ENCODE data around the gene ZNF334. TPM values are rescaled to one million over a fixed set of nuclear protein-coding genes. Genes with fewer than 3 reads are reported as not detected.

The ZNF334 gene
- total RNA-seq, 6 experiments from 2014 or later: 0.87 to 1.6 (median 1.2) TPM

- H3K27me3 Mint-ChIP-seq (ENCODE audit: insufficient read depth): peaks cover 3% of the 10 kb centered on the region; the same call in 1 of the 2 replicates
- no peaks in the 10 kb centered on the region for H3K9me3 Mint-ChIP-seq
- no peak overlapping the region for H3K27ac Mint-ChIP-seq
- DNase-seq: no peak
- H3K4me3 Mint-ChIP-seq: no peak overlapping the region
- H3K4me1 Mint-ChIP-seq (ENCODE audit: low read depth): no peaks in the 10 kb centered on the region
- no peaks in the 10 kb centered on the region for H3K36me3 Mint-ChIP-seq (ENCODE audit: low read depth)
- no peak for TF ChIP-seq CTCF (IDR thresholded peaks at IDR 0.05)
Observed at GRCh38 chr20:46547995-46548394, 34.6 kb upstream of the ZNF334 start.

GRCh38 chr20:46546936-46547335 is 33.6 kb upstream of the ZNF334 start:
- no peaks in the 10 kb centered on the region for H3K36me3 Mint-ChIP-seq (ENCODE audit: low read depth)
- H3K4me3 Mint-ChIP-seq: no peak overlapping the region
- H3K27ac Mint-ChIP-seq: no peak overlapping the region
- H3K27me3 Mint-ChIP-seq (ENCODE audit: insufficient read depth): peaks cover 3% of the 10 kb centered on the region; the same call in 1 of the 2 replicates
- no peaks in the 10 kb centered on the region for H3K9me3 Mint-ChIP-seq
- TF ChIP-seq CTCF (IDR thresholded peaks at IDR 0.05): no peak
- no peak for DNase-seq
- H3K4me1 Mint-ChIP-seq (ENCODE audit: low read depth): no peaks in the 10 kb centered on the region

GRCh38 chr20:46546298-46546697 is 32.9 kb upstream of the ZNF334 start:
- Mint-ChIP-seq H3K27me3 (ENCODE audit: insufficient read depth) (peaks cover 4% of the 10 kb centered on the region; the same call in 1 of the 2 replicates), H3K4me3 (no peak overlapping the region), H3K9me3 (no peaks in the 10 kb centered on the region), H3K36me3 (ENCODE audit: low read depth) (no peaks in the 10 kb centered on the region), H3K27ac (no peak overlapping the region), H3K4me1 (ENCODE audit: low read depth) (no peaks in the 10 kb centered on the region)
- no peak for DNase-seq
- no peak for TF ChIP-seq CTCF (IDR thresholded peaks at IDR 0.05)

GRCh38 chr20:46545827-46546138 is 32.4 kb upstream of the ZNF334 start:
- no peak overlapping the region for H3K4me3 Mint-ChIP-seq
- H3K27me3 Mint-ChIP-seq (ENCODE audit: insufficient read depth): peaks cover 6% of the 10 kb centered on the region; the same call in 1 of the 2 replicates
- DNase-seq: no peak
- TF ChIP-seq CTCF (IDR thresholded peaks at IDR 0.05): no peak
- no peaks in the 10 kb centered on the region for H3K36me3 Mint-ChIP-seq (ENCODE audit: low read depth)
- no peaks in the 10 kb centered on the region for H3K4me1 Mint-ChIP-seq (ENCODE audit: low read depth)
- H3K9me3 Mint-ChIP-seq: no peaks in the 10 kb centered on the region
- H3K27ac Mint-ChIP-seq: no peak overlapping the region

- Mint-ChIP-seq H3K36me3 (ENCODE audit: low read depth) (no peaks in the 10 kb centered on the region), H3K9me3 (no peaks in the 10 kb centered on the region), H3K27ac (no peak overlapping the region), H3K4me3 (no peak overlapping the region), H3K4me1 (ENCODE audit: low read depth) (no peaks in the 10 kb centered on the region), H3K27me3 (ENCODE audit: insufficient read depth) (peaks cover 3% of the 10 kb centered on the region; the same call in 1 of the 2 replicates)
- TF ChIP-seq CTCF (IDR thresholded peaks at IDR 0.05): no peak
- DNase-seq: no peak
Observed at GRCh38 chr20:46545077-46545826, 31.9 kb upstream of the ZNF334 start.

All from HFFc6 (cell line).